A673 (cell line): ENCODE measurements around the gene NR2E1. TPM values are rescaled to one million over a fixed set of nuclear protein-coding genes. Genes with fewer than 3 reads are reported as not detected.

Experiments used
- BruUV-seq: library from RNA; stranded (reverse); fragments of 400-500 nt; replicated peaks from 2 replicates; lab custom pipeline; 2021; lab: Mats Ljungman, UMichigan
- CTCF ChIA-PET: fragments of 300-600 bp; sonication (Branson Sonifier 250); formaldehyde crosslinking; loops from one replicate; lab custom pipeline; 2022; ENCODE audit warnings: antibody characterized with exemption; lab: Charles Lee
- POLR2A ChIA-PET: fragments of 300-600 bp; sonication (Branson Sonifier 250); formaldehyde crosslinking; loops from one replicate; lab custom pipeline; 2022; ENCODE audit warnings: antibody characterized with exemption; ENCODE audit not compliant: low non-redundant PET; lab: Charles Lee
- DNase-seq: peaks from one replicate; pipeline ENCODE4 v3.0.0-alpha.2; 2015; ENCODE audit warnings: low spot score
- H3K27ac ChIP-seq: fragments of 200-600 bp; sonication (generic); 2 replicates; pipeline ENCODE4 v1.5.1; 2016; ENCODE audit warnings: mixed run types, low read depth, mild to moderate bottlenecking, mixed read lengths, antibody characterized with exemption, low read length; ENCODE audit not compliant: poor library complexity, severe bottlenecking
- H3K27me3 ChIP-seq: fragments of 200-600 bp; sonication (generic); replicated peaks from 2 replicates; pipeline ENCODE4 v1.6.1; 2017; ENCODE audit warnings: mixed run types, low read depth, mild to moderate bottlenecking, mixed read lengths, antibody characterized with exemption, low read length; ENCODE audit not compliant: insufficient read depth, poor library complexity
- H3K36me3 ChIP-seq: fragments of 200-600 bp; sonication (generic); 2 replicates; pipeline ENCODE4 v1.6.1; 2016; ENCODE audit warnings: mixed run types, mild to moderate bottlenecking, mixed read lengths, antibody characterized with exemption, low read length; ENCODE audit not compliant: insufficient read depth, poor library complexity, severe bottlenecking
- H3K4me1 ChIP-seq: fragments of 200-600 bp; sonication (generic); 2 replicates; pipeline ENCODE4 v1.6.1; 2017; ENCODE audit warnings: mixed run types, mild to moderate bottlenecking, mixed read lengths, antibody characterized with exemption, low read length; ENCODE audit not compliant: insufficient read depth, poor library complexity, severe bottlenecking
- H3K4me3 ChIP-seq: fragments of 200-600 bp; sonication (generic); 2 replicates; pipeline ENCODE4 v1.5.1; 2016; ENCODE audit warnings: low read depth, mixed run types, mild to moderate bottlenecking, mixed read lengths, low read length; ENCODE audit not compliant: poor library complexity, severe bottlenecking
- H3K9me3 ChIP-seq: fragments of 200-600 bp; sonication (generic); 2 replicates; pipeline ENCODE4 v1.6.1; 2016; ENCODE audit warnings: mixed run types, low read depth, mild to moderate bottlenecking, mixed read lengths, antibody characterized with exemption, low read length; ENCODE audit not compliant: poor library complexity, severe bottlenecking
- EZH2 ChIP-seq: fragments of 200-600 bp; sonication (generic); IDR thresholded peaks from 2 replicates; pipeline ENCODE4 v1.6.1; 2017; ENCODE audit warnings: borderline replicate concordance, low read depth, mild to moderate bottlenecking, mixed read lengths, antibody characterized with exemption, low read length; ENCODE audit not compliant: poor library complexity, severe bottlenecking
- intact Hi-C: fragments of 100-400 bp; cut with micrococcal nuclease; formaldehyde crosslinking; loops from one replicate; pipeline ENCODE4 v1.10.0; 2022; ENCODE audit not compliant: unreplicated experiment
- total RNA-seq: library from RNA; stranded (reverse); gene quantifications from 2 replicates; pipeline ENCODE4 v1.2.3, GENCODE V29; 2021
- TF ChIP-seq, protein P1 (sequence below): fragments of 300-800, 200-600 bp; sonication (generic); conservative IDR thresholded peaks from 2 replicates; pipeline ENCODE4 v1.5.1; 2017; ENCODE audit warnings: low read depth, mild to moderate bottlenecking, antibody characterized with exemption, low read length, moderate library complexity, mixed read lengths

The NR2E1 gene
- total RNA-seq, 1 experiment from 2014 or later = not detected

DNA sequence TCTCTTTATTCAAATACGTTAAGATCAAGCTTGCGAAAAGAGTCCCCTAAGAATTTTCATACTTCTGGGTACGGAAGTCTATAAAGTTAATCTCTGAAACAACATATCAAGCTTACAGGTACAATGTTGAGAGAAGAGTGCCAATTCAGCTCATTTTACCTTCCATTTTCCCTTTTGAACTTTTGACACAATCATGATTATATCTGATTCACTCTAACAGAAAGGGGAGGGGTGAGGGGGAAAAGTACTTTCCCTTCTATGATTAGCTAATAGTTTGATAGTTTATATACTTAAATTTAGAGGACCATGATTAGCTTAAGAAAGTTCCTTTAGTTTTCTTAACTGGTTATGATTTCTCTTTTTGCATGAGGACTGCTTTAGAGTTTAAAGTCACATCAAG, 61.5 kb downstream of the NR2E1 start:
- CTCF ChIA-PET = no interaction called here
- DNase-seq = no peak
- TF ChIP-seq, protein P1, sequence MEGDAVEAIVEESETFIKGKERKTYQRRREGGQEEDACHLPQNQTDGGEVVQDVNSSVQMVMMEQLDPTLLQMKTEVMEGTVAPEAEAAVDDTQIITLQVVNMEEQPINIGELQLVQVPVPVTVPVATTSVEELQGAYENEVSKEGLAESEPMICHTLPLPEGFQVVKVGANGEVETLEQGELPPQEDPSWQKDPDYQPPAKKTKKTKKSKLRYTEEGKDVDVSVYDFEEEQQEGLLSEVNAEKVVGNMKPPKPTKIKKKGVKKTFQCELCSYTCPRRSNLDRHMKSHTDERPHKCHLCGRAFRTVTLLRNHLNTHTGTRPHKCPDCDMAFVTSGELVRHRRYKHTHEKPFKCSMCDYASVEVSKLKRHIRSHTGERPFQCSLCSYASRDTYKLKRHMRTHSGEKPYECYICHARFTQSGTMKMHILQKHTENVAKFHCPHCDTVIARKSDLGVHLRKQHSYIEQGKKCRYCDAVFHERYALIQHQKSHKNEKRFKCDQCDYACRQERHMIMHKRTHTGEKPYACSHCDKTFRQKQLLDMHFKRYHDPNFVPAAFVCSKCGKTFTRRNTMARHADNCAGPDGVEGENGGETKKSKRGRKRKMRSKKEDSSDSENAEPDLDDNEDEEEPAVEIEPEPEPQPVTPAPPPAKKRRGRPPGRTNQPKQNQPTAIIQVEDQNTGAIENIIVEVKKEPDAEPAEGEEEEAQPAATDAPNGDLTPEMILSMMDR = no peak
- no peak for TF ChIP-seq EZH2
- no peaks in the 10 kb centered on the region for H3K27me3 ChIP-seq
- H3K4me3 ChIP-seq = no peak overlapping the region
- POLR2A ChIA-PET = no interaction called here
- intact Hi-C loops = no loop called here
- peaks cover 9% of the 10 kb centered on the region for H3K4me1 ChIP-seq
- no peaks in the 10 kb centered on the region for H3K36me3 ChIP-seq
- BruUV-seq = no TSS peak
- H3K9me3 ChIP-seq = no peaks in the 10 kb centered on the region
- H3K27ac ChIP-seq = no peak overlapping the region

DNA sequence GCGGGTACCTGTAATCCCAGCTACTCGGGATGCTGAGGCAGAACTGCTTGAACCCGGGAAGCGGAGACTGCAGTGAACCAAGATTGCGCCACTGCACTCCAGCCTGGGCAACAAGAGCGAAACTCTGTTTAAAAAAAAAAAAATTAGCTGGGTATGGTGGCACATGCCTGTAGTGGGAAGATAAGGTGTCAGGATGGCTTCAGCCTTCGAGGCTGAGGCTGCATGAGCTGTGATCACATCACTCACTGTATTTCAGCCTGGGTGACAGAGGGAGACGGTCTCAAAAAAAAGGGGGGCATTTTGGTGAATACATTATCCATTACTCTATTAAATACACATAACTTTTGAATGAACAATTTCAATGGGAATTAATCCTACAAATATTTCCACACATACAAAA, 62.6 kb downstream of the NR2E1 start:
- CTCF ChIA-PET = no interaction called here
- H3K9me3 ChIP-seq = no peaks in the 10 kb centered on the region
- no TSS peak for BruUV-seq

GRCh38 chr6:108235127-108235526, 69.3 kb downstream of the NR2E1 start:
- TF ChIP-seq EZH2 = no peak
- TF ChIP-seq, protein P1 = no peak
- no peak overlapping the region for H3K27ac ChIP-seq
- no peaks in the 10 kb centered on the region for H3K9me3 ChIP-seq
- intact Hi-C loops = no loop called here
- ChIA-PET CTCF (no interaction called here), POLR2A (no interaction called here)
- no peaks in the 10 kb centered on the region for H3K4me1 ChIP-seq
- no peak for DNase-seq
- no peak overlapping the region for H3K4me3 ChIP-seq
- H3K36me3 ChIP-seq = no peaks in the 10 kb centered on the region
- BruUV-seq = no TSS peak
- H3K27me3 ChIP-seq = no peaks in the 10 kb centered on the region

More for the DNA sequence above, 62.6 kb downstream of the NR2E1 start:
- no peak overlapping the region for H3K27ac ChIP-seq
- intact Hi-C loops = no loop called here
- H3K4me1 ChIP-seq = peaks cover 9% of the 10 kb centered on the region
- POLR2A ChIA-PET = no interaction called here
- H3K27me3 ChIP-seq = no peaks in the 10 kb centered on the region
- H3K4me3 ChIP-seq = no peak overlapping the region
- H3K36me3 ChIP-seq = no peaks in the 10 kb centered on the region
- TF ChIP-seq, protein P1 = no peak
- no peak for TF ChIP-seq EZH2
- no peak for DNase-seq
